H9 (cell line): Measurements from ENCODE around the gene KIRREL3. TPM values are rescaled to one million over a fixed set of nuclear protein-coding genes. Genes with fewer than 3 reads are reported as not detected.

Experiments
- DNase-seq: peaks from one replicate; pipeline ENCODE4 v3.0.0-alpha.2; 2017
- H2AFZ ChIP-seq: one replicate; pipeline ENCODE4 v1.6.1; 2013; ENCODE audit warnings: mild to moderate bottlenecking, low read length, control low read depth, moderate library complexity
- H2AK5ac ChIP-seq: 2 replicates; pipeline ENCODE4 v1.6.1; 2013; ENCODE audit warnings: low read length, control low read depth, mixed read lengths; ENCODE audit not compliant: insufficient read length
- H2BK120ac ChIP-seq: one replicate; pipeline ENCODE4 v1.6.1; 2013; ENCODE audit warnings: low read depth, mild to moderate bottlenecking, low read length, control low read depth, inconsistent platforms; ENCODE audit not compliant: poor library complexity, severe bottlenecking
- H2BK12ac ChIP-seq: 2 replicates; pipeline ENCODE4 v1.6.1; 2013; ENCODE audit warnings: low read length, control low read depth, mixed read lengths, low read depth; ENCODE audit not compliant: insufficient read length
- H2BK15ac ChIP-seq: 2 replicates; pipeline ENCODE4 v1.6.1; 2013; ENCODE audit warnings: low read depth, low read length, control low read depth
- H2BK20ac ChIP-seq: one replicate; pipeline ENCODE4 v1.6.1; 2013; ENCODE audit warnings: low read depth, mild to moderate bottlenecking, low read length, control low read depth, inconsistent platforms; ENCODE audit not compliant: poor library complexity, severe bottlenecking
- H2BK5ac ChIP-seq: 2 replicates; pipeline ENCODE4 v1.6.1; 2013; ENCODE audit warnings: low read length, control low read depth, mixed read lengths; ENCODE audit not compliant: insufficient read length
- H3K14ac ChIP-seq: 2 replicates; pipeline ENCODE4 v1.6.1; 2013; ENCODE audit warnings: low read length, control low read depth; ENCODE audit not compliant: insufficient read depth
- H3K18ac ChIP-seq: 2 replicates; pipeline ENCODE4 v1.6.1; 2013; ENCODE audit warnings: low read depth, mild to moderate bottlenecking, mixed read lengths, low read length, control low read depth; ENCODE audit not compliant: insufficient read length
- H3K23ac ChIP-seq: 2 replicates; pipeline ENCODE4 v1.6.1; 2013; ENCODE audit warnings: low read length, control low read depth, mixed read lengths, low read depth; ENCODE audit not compliant: insufficient read length
- H3K23me2 ChIP-seq: 2 replicates; pipeline ENCODE4 v1.6.1; 2013; ENCODE audit warnings: low read depth, mild to moderate bottlenecking, mixed read lengths, low read length, control low read depth; ENCODE audit not compliant: insufficient read length, poor library complexity, severe bottlenecking
- H3K27ac ChIP-seq: 2 replicates; pipeline ENCODE4 v1.5.1; 2013; ENCODE audit warnings: low read length, control low read depth, mixed read lengths, low read depth; ENCODE audit not compliant: insufficient read length
- H3K27me3 ChIP-seq: 2 replicates; pipeline ENCODE4 v1.6.1; 2013; ENCODE audit warnings: low read length, control low read depth, inconsistent platforms; ENCODE audit not compliant: insufficient read depth
- H3K4ac ChIP-seq: 2 replicates; pipeline ENCODE4 v1.6.1; 2013; ENCODE audit warnings: low read depth, mild to moderate bottlenecking, control low read depth, inconsistent platforms, low read length, moderate library complexity
- H3K4me1 ChIP-seq: 2 replicates; pipeline ENCODE4 v1.6.1; 2013; ENCODE audit warnings: low read length, control low read depth, inconsistent platforms; ENCODE audit not compliant: insufficient read depth
- H3K4me2 ChIP-seq: 2 replicates; pipeline ENCODE4 v1.6.1; 2013; ENCODE audit warnings: low read length, control low read depth, mixed read lengths; ENCODE audit not compliant: insufficient read length, insufficient read depth
- H3K56ac ChIP-seq: 2 replicates; pipeline ENCODE4 v1.6.1; 2013; ENCODE audit warnings: low read depth, mild to moderate bottlenecking, mixed read lengths, low read length, control low read depth; ENCODE audit not compliant: insufficient read length
- H3K79me1 ChIP-seq: 2 replicates; pipeline ENCODE4 v1.6.1; 2013; ENCODE audit warnings: low read depth, mild to moderate bottlenecking, moderate library complexity, low read length, control low read depth, inconsistent platforms; ENCODE audit not compliant: insufficient read depth, poor library complexity, severe bottlenecking
- H3K79me2 ChIP-seq: 2 replicates; pipeline ENCODE4 v1.6.1; 2013; ENCODE audit warnings: low read length, control low read depth, inconsistent platforms; ENCODE audit not compliant: insufficient read depth
- H3K9ac ChIP-seq: 2 replicates; pipeline ENCODE4 v1.6.1; 2013; ENCODE audit warnings: low read length, control low read depth, mixed read lengths; ENCODE audit not compliant: insufficient read length; ENCODE audit errors: extremely low read depth
- H3K9me3 ChIP-seq: one replicate; pipeline ENCODE4 v1.6.1; 2013; ENCODE audit warnings: low read depth, low read length, inconsistent platforms; ENCODE audit not compliant: control insufficient read depth
- H3T11ph ChIP-seq: one replicate; pipeline ENCODE4 v1.6.1; 2013; ENCODE audit warnings: mild to moderate bottlenecking, low read length, control low read depth, inconsistent platforms
- H4K20me1 ChIP-seq: one replicate; pipeline ENCODE4 v1.6.1; 2013; ENCODE audit not compliant: control insufficient read depth, insufficient read length, insufficient read depth
- H4K5ac ChIP-seq: 2 replicates; pipeline ENCODE4 v1.6.1; 2013; ENCODE audit warnings: low read depth, mild to moderate bottlenecking, mixed read lengths, low read length, control low read depth; ENCODE audit not compliant: insufficient read length
- H4K8ac ChIP-seq: replicated peaks from 2 replicates; pipeline ENCODE4 v1.6.1; 2013; ENCODE audit warnings: low read length, control low read depth, mixed read lengths, low read depth; ENCODE audit not compliant: insufficient read length
- H4K91ac ChIP-seq: 2 replicates; pipeline ENCODE4 v1.6.1; 2013; ENCODE audit warnings: low read depth, mild to moderate bottlenecking, moderate library complexity, mixed read lengths, low read length, control low read depth; ENCODE audit not compliant: insufficient read length
- H3K27ac Mint-ChIP-seq, 3 experiments: 2 replicates in 2 of 3; 3 replicates in 1 of 3; pipeline ENCODE4 v1.8.0; 2020 to 2021; ENCODE audit warnings: mixed read lengths in 3 of 3, mild to moderate bottlenecking in 1 of 3, moderate library complexity in 1 of 3
- H3K27me3 Mint-ChIP-seq: 2 replicates; pipeline ENCODE4 v1.8.0; 2021; ENCODE audit warnings: low read depth, mild to moderate bottlenecking, moderate library complexity, mixed read lengths
- H3K36me3 Mint-ChIP-seq, 3 experiments: 2 replicates in 2 of 3; 3 replicates in 1 of 3; pipeline ENCODE4 v1.8.0; 2020 to 2021; ENCODE audit warnings: low read depth in 3 of 3, mixed read lengths in 3 of 3; ENCODE audit not compliant: insufficient read depth in 1 of 3
- H3K4me1 Mint-ChIP-seq, 2 experiments: 2 replicates each; pipeline ENCODE4 v1.8.0; 2020; ENCODE audit warnings: mixed read lengths in 2 of 2
- H3K4me3 Mint-ChIP-seq, 2 experiments: 2 replicates in 1 of 2; 3 replicates in 1 of 2; pipeline ENCODE4 v1.8.0; 2020 to 2021; ENCODE audit warnings: mild to moderate bottlenecking in 2 of 2, mixed read lengths in 2 of 2, moderate library complexity in 1 of 2
- H3K9me3 Mint-ChIP-seq, 2 experiments: 2 replicates in 1 of 2; 3 replicates in 1 of 2; pipeline ENCODE4 v1.8.0; 2020; ENCODE audit warnings: mild to moderate bottlenecking in 2 of 2, mixed read lengths in 2 of 2, moderate library complexity in 1 of 2
- WGBS: extraction: QIAGEN DNeasy Blood & Tissue Kit; methylation state at CpG from one replicate; pipeline ENCODE4 v1.1.7; 2013; ENCODE audit warnings: missing lambda C conversion rate, low lambda C conversion rate, mixed read lengths; ENCODE audit not compliant: insufficient read length; ENCODE audit errors: extremely low coverage; 5-methylcytosine and 5-hydroxymethylcytosine counted together
- total RNA-seq: library from RNA; stranded (reverse); gene quantifications from 2 replicates; pipeline ENCODE4 v1.2.1, GENCODE V29; 2021
- TF ChIP-seq, protein P1 (sequence below): fragments of 200-600 bp; sonication (generic); conservative IDR thresholded peaks from 3 replicates; pipeline ENCODE4 v1.8.0; 2021; ENCODE audit warnings: antibody characterized with exemption, mild to moderate bottlenecking

The KIRREL3 gene
- total RNA-seq, 1 experiment from 2014 or later, result 0.17 TPM

DNA sequence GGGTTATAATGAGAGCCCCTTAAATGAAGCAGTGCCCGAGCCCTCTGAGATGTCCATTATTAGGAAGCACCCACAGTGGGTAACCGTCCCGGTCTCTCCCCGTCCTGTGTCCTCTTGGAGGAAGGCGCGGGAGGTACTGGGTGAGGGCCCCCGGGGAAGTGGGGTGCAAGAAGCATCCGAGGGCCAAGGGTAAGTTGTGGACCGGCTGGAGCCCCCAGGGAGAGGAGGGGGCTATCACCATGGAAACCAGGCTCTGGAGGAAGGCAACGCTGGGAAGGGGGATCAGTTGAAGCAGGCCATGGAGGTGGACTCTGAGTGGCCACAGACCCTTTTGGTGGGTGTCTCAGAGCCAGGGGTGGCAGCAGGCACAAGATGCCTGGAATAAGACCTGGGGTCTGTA is 471.5 kb downstream of the KIRREL3 start:
- H3T11ph ChIP-seq, result no peak overlapping the region
- no peaks in the 10 kb centered on the region for H3K79me2 ChIP-seq
- no peak overlapping the region for H3K14ac ChIP-seq
- H2BK5ac ChIP-seq, result no peak overlapping the region
- no peaks in the 10 kb centered on the region for H3K27me3 ChIP-seq
- no peak overlapping the region for H3K4ac ChIP-seq
- no peak overlapping the region for H2BK20ac ChIP-seq
- WGBS, result no CpG with 5 or more reads among the region's 10 CpGs
- H3K9me3 ChIP-seq, result no peaks in the 10 kb centered on the region
- H4K8ac ChIP-seq, result no peak overlapping the region
- no peak overlapping the region for H3K9ac ChIP-seq
- no peak for DNase-seq
- no peak overlapping the region for H3K4me2 ChIP-seq
- no peak overlapping the region for H4K91ac ChIP-seq
- no peaks in the 10 kb centered on the region for H3K4me1 ChIP-seq
- no peaks in the 10 kb centered on the region for H4K20me1 ChIP-seq
- no peak overlapping the region for H2BK120ac ChIP-seq
- H2AFZ ChIP-seq, result no peak overlapping the region
- Mint-ChIP-seq H3K27me3 (peaks cover 7% of the 10 kb centered on the region), H3K27ac (no peak overlapping the region), H3K4me1 (0 out of 4 replicates have a peak, but pooled peaks cover 0 to 2% of the 10 kb centered on the region in 2 experiments), H3K4me3 (no peak overlapping the region), H3K36me3 (no peaks in the 10 kb centered on the region), H3K9me3 (no peaks in the 10 kb centered on the region)
- no peaks in the 10 kb centered on the region for H3K79me1 ChIP-seq
- H3K18ac ChIP-seq, result no peak overlapping the region
- H3K56ac ChIP-seq, result no peak overlapping the region
- no peak overlapping the region for H3K23ac ChIP-seq
- H2BK12ac ChIP-seq, result no peak overlapping the region
- H4K5ac ChIP-seq, result no peak overlapping the region
- no peak overlapping the region for H2AK5ac ChIP-seq
- H3K27ac ChIP-seq, result no peak overlapping the region
- TF ChIP-seq, protein P1, sequence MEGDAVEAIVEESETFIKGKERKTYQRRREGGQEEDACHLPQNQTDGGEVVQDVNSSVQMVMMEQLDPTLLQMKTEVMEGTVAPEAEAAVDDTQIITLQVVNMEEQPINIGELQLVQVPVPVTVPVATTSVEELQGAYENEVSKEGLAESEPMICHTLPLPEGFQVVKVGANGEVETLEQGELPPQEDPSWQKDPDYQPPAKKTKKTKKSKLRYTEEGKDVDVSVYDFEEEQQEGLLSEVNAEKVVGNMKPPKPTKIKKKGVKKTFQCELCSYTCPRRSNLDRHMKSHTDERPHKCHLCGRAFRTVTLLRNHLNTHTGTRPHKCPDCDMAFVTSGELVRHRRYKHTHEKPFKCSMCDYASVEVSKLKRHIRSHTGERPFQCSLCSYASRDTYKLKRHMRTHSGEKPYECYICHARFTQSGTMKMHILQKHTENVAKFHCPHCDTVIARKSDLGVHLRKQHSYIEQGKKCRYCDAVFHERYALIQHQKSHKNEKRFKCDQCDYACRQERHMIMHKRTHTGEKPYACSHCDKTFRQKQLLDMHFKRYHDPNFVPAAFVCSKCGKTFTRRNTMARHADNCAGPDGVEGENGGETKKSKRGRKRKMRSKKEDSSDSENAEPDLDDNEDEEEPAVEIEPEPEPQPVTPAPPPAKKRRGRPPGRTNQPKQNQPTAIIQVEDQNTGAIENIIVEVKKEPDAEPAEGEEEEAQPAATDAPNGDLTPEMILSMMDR, result no peak
- no peaks in the 10 kb centered on the region for H3K23me2 ChIP-seq
- no peak overlapping the region for H2BK15ac ChIP-seq
